MM.1S (cell line): ENCODE data around the gene SCARF1.
"Not testable (repeated sequence)": the region's sequence is repeated elsewhere in the genome, so short reads cannot be mapped to it uniquely, and the experiment has no call there.

Experiments used
- DNase-seq: peaks from one replicate; pipeline ENCODE4 v3.0.0-alpha.2; 2015
- H2AFZ ChIP-seq: fragments of 300-600 bp; sonication (generic); 2 replicates; pipeline ENCODE4 v1.6.0; 2016; ENCODE audit warnings: antibody characterized with exemption, low read length
- H3F3A ChIP-seq: fragments of 300-600 bp; sonication (generic); 2 replicates; pipeline ENCODE4 v1.6.1; 2016; ENCODE audit warnings: mild to moderate bottlenecking, antibody characterized with exemption, low read length, moderate library complexity, mixed read lengths; ENCODE audit not compliant: insufficient read depth
- H3K27ac ChIP-seq: fragments of 300-600 bp; sonication (generic); 2 replicates; pipeline ENCODE4 v1.5.1; 2016; ENCODE audit warnings: mild to moderate bottlenecking, low read length
- H3K27me3 ChIP-seq: fragments of 300-600 bp; sonication (generic); replicated peaks from 2 replicates; pipeline ENCODE4 v1.6.0; 2016; ENCODE audit warnings: low read length; ENCODE audit not compliant: insufficient read depth
- H3K36me3 ChIP-seq: fragments of 300-600 bp; sonication (generic); replicated peaks from 2 replicates; pipeline ENCODE4 v1.6.1; 2016; ENCODE audit warnings: mild to moderate bottlenecking, low read length, mixed read lengths; ENCODE audit not compliant: insufficient read depth
- H3K4me1 ChIP-seq: fragments of 300-600 bp; sonication (generic); 2 replicates; pipeline ENCODE4 v1.6.1; 2016; ENCODE audit warnings: low read length, mixed read lengths
- H3K4me2 ChIP-seq: fragments of 300-600 bp; sonication (generic); 2 replicates; pipeline ENCODE4 v1.6.0; 2016; ENCODE audit warnings: low read depth, low read length
- H3K4me3 ChIP-seq: fragments of 300-600 bp; sonication (generic); 2 replicates; pipeline ENCODE4 v1.5.1; 2016; ENCODE audit warnings: low read length, mixed read lengths
- H3K79me2 ChIP-seq: fragments of 300-600 bp; sonication (generic); 2 replicates; pipeline ENCODE4 v1.6.1; 2016; ENCODE audit warnings: mixed run types, low read length, mixed read lengths
- H3K9ac ChIP-seq: fragments of 300-600 bp; sonication (generic); 2 replicates; pipeline ENCODE4 v1.6.1; 2016; ENCODE audit warnings: low read length, mixed read lengths
- H3K9me2 ChIP-seq: fragments of 300-600 bp; sonication (generic); replicated peaks from 2 replicates; pipeline ENCODE4 v1.6.1; 2016; ENCODE audit warnings: mild to moderate bottlenecking, low read length, mixed read lengths; ENCODE audit not compliant: insufficient read depth
- H3K9me3 ChIP-seq: fragments of 300-600 bp; sonication (generic); replicated peaks from 2 replicates; pipeline ENCODE4 v1.6.1; 2016; ENCODE audit warnings: mild to moderate bottlenecking, low read length, mixed read lengths; ENCODE audit not compliant: insufficient read depth
- H4K20me1 ChIP-seq: fragments of 300-600 bp; sonication (generic); 2 replicates; pipeline ENCODE4 v1.6.1; 2016; ENCODE audit warnings: mild to moderate bottlenecking, low read length, moderate library complexity, mixed read lengths; ENCODE audit not compliant: insufficient read depth
- EZH2 ChIP-seq: fragments of 300-600 bp; sonication (generic); optimal IDR thresholded peaks from 2 replicates; pipeline ENCODE3; 2017; ENCODE audit warnings: low read depth, mild to moderate bottlenecking, antibody characterized with exemption, low read length, mixed read lengths
- EZH2phosphoT487 ChIP-seq: fragments of 300-600 bp; sonication (generic); IDR thresholded peaks from 2 replicates; pipeline ENCODE4 v1.6.1; 2018; ENCODE audit warnings: antibody characterized with exemption, low read length
- TF ChIP-seq, protein P1 (sequence below): fragments of 300-600 bp; sonication (generic); IDR thresholded peaks from 2 replicates; pipeline ENCODE4 v1.5.1; 2016; ENCODE audit warnings: antibody characterized with exemption, low read length, mixed read lengths

The SCARF1 gene, protein sequence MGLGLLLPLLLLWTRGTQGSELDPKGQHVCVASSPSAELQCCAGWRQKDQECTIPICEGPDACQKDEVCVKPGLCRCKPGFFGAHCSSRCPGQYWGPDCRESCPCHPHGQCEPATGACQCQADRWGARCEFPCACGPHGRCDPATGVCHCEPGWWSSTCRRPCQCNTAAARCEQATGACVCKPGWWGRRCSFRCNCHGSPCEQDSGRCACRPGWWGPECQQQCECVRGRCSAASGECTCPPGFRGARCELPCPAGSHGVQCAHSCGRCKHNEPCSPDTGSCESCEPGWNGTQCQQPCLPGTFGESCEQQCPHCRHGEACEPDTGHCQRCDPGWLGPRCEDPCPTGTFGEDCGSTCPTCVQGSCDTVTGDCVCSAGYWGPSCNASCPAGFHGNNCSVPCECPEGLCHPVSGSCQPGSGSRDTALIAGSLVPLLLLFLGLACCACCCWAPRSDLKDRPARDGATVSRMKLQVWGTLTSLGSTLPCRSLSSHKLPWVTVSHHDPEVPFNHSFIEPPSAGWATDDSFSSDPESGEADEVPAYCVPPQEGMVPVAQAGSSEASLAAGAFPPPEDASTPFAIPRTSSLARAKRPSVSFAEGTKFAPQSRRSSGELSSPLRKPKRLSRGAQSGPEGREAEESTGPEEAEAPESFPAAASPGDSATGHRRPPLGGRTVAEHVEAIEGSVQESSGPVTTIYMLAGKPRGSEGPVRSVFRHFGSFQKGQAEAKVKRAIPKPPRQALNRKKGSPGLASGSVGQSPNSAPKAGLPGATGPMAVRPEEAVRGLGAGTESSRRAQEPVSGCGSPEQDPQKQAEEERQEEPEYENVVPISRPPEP

DNA sequence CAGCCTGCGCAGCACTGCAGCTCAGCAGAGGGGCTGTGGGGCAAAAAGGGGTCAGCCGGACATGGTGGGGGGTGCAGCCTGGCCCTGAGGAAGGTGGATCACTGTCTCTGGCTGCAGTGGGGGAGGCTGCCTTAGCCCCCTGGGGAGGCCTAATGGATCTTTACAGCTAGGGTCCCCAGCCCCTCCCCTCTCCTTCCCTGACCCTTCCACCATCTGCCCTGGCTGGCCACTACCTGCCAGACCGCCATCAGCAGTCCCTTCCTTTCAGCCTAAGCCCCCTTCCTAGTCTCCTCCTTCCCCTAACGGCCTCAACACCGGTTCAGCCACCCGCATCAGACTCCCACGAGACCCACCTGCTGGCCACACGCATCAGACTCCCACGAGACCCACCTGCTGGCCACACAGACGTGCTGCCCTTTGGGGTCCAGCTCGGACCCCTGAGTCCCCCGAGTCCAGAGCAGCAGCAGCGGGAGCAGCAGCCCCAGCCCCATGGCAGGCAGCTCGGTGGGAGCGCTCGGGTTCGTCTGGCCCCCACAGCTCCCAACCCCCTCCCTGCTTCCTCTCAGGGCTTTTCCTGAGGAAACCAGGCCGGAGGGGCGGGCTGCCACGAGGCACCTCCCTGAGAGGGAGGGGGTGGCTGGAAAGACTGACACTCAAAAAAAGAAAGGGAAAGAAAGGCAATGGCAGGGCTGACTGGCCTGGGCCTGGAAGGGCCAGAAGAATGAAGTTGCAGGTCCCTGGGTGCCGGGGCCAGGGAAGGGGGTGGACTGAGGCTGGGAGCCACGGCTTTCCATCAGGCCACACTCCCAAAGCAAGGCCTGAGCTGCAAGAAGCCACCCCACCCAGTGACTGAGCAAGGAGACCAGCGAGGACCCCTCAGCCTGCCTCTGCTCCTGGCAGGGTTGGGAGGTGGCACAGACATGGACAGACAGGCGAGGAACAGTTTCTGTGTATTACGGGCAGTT, at the start of gene SCARF1:
SCARF1 (minus strand) TSS at position 526 of the 965 bp plus-strand sequence; CDS start at position 491, 35 bp downstream.
- H3K27me3 ChIP-seq = no peaks in the 10 kb centered on the region
- H3K9ac ChIP-seq = no peak within 1 kb of the TSS
- H3F3A ChIP-seq = peaks cover 18% of the 10 kb centered on the region
- H3K4me3 ChIP-seq = no peak within 1 kb of the TSS
- H3K9me2 ChIP-seq = no peaks in the 10 kb centered on the region
- no peak within 1 kb of the TSS for H2AFZ ChIP-seq
- DNase-seq = no peak
- H3K4me2 ChIP-seq = no peak within 1 kb of the TSS
- H3K27ac ChIP-seq = no peak within 1 kb of the TSS
- no peaks in the 10 kb centered on the region for H3K9me3 ChIP-seq
- no peaks in the 10 kb centered on the region for H3K79me2 ChIP-seq
- peaks cover 19% of the 10 kb centered on the region for H3K4me1 ChIP-seq
- no peaks in the 10 kb centered on the region for H3K36me3 ChIP-seq
- no peaks in the 10 kb centered on the region for H4K20me1 ChIP-seq
- no peak for TF ChIP-seq EZH2phosphoT487
- TF ChIP-seq, protein P1, sequence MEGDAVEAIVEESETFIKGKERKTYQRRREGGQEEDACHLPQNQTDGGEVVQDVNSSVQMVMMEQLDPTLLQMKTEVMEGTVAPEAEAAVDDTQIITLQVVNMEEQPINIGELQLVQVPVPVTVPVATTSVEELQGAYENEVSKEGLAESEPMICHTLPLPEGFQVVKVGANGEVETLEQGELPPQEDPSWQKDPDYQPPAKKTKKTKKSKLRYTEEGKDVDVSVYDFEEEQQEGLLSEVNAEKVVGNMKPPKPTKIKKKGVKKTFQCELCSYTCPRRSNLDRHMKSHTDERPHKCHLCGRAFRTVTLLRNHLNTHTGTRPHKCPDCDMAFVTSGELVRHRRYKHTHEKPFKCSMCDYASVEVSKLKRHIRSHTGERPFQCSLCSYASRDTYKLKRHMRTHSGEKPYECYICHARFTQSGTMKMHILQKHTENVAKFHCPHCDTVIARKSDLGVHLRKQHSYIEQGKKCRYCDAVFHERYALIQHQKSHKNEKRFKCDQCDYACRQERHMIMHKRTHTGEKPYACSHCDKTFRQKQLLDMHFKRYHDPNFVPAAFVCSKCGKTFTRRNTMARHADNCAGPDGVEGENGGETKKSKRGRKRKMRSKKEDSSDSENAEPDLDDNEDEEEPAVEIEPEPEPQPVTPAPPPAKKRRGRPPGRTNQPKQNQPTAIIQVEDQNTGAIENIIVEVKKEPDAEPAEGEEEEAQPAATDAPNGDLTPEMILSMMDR = no peak
- TF ChIP-seq EZH2 = no peak

DNA sequence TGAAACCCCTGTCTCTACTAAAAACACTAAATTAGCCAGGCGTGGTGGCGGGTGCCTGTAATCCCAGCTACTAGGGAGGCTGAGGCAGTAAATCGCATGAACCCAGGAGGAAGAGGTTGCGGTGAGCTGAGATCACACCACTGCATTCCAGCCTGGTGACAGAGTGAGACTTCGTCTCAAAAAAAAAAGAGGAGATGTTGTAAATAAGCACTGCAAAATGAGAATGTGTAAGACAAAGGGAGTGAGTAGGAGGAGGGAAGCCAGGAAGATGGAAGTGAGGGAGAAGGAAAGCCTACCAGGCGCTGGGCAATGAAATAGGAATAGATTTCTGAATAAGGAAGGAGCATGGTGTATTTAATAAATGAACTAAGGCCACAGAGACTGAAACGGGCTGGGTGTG, 47.8 kb upstream of the SCARF1 start:
- Histone ChIP-seq H3K9me2 (no peaks in the 10 kb centered on the region), H3K27me3 (no peaks in the 10 kb centered on the region; the same call in 1 of the 2 replicates), H3K36me3 (no peaks in the 10 kb centered on the region), H3K4me2 (no peak overlapping the region), H2AFZ (no peak overlapping the region), H4K20me1 (no peaks in the 10 kb centered on the region), H3F3A (no peaks in the 10 kb centered on the region), H3K27ac (no peak overlapping the region), H3K9me3 (no peaks in the 10 kb centered on the region), H3K9ac (no peak overlapping the region), H3K79me2 (no peaks in the 10 kb centered on the region), H3K4me1 (no peaks in the 10 kb centered on the region), H3K4me3 (no peak overlapping the region)
- TF ChIP-seq EZH2phosphoT487 = no peak
- TF ChIP-seq, protein P1 = no peak
- no peak for TF ChIP-seq EZH2
- DNase-seq = no peak

DNA sequence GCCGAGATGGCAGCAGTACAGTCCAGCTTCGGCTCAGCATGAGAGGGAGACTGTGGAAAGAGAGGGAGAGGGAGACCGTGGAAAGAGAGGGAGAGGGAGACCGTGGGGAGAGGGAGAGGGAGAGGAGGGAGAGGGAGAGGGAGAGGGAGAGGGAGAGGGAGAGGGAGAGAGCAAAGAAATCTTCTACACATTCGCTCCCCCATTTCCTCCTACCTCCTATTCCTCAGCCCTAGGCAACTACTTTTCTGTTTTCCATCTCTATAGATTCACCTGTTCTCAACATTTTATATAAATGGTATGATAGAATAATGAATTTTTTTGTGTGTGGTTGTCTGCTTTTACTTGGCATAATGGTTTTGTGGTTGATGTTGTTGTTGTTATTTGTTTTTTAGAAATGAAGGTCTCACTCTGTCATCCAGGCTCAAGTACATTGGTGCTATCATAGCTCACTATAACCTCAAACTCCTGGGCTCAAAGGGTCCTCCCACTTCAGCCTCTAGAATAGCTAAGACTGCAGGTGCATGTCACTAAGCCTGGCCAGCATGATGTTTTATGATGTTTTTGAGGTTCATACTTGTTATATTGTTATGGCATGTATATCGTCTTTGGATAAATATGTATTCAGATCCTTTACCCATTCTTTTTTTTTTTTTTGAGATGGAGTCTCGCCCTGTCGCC, 45.2 kb upstream of the SCARF1 start:
- no peaks in the 10 kb centered on the region for H3K36me3 ChIP-seq
- H3K9me3 ChIP-seq = no peaks in the 10 kb centered on the region
- no peak overlapping the region for H3K4me3 ChIP-seq
- no peaks in the 10 kb centered on the region for H3K4me1 ChIP-seq
- TF ChIP-seq EZH2 = no peak
- TF ChIP-seq, protein P1 = no peak
- no peak for TF ChIP-seq EZH2phosphoT487
- no peak overlapping the region for H3K9ac ChIP-seq
- no peaks in the 10 kb centered on the region for H4K20me1 ChIP-seq
- no peaks in the 10 kb centered on the region; the same call in 1 of the 2 replicates for H3K27me3 ChIP-seq
- no peak overlapping the region for H2AFZ ChIP-seq
- DNase-seq = no peak
- H3K27ac ChIP-seq = no peak overlapping the region
- no peaks in the 10 kb centered on the region for H3K79me2 ChIP-seq
- H3F3A ChIP-seq = no peaks in the 10 kb centered on the region
- no peak overlapping the region for H3K4me2 ChIP-seq
- no peaks in the 10 kb centered on the region for H3K9me2 ChIP-seq

DNA sequence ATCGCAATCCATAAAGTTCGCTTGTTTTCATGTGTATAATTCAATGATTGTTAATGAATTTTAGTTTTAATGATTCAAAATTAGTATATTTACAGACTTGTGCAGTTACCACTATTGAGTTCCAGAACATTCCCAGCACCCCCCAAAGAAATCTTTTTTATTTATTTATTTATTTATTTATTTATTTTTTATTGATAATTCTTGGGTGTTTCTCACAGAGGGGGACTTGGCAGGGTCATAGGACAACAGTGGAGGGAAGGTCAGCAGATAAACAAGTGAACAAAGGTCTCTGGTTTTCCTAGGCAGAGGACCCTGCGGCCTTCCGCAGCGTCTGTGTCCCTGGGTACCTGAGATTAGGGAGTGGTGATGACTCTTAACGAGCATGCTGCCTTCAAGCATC, 42.9 kb upstream of the SCARF1 start:
- not testable (repeated sequence) for H3K9me2 ChIP-seq, H3K4me2 ChIP-seq, DNase-seq, H3K36me3 ChIP-seq, H2AFZ ChIP-seq, H3K9me3 ChIP-seq, H3K4me3 ChIP-seq, H3K27me3 ChIP-seq, H4K20me1 ChIP-seq, H3K4me1 ChIP-seq, H3K27ac ChIP-seq, H3F3A ChIP-seq, H3K9ac ChIP-seq
- peaks cover 13% of the 10 kb centered on the region for H3K79me2 ChIP-seq
